Choroid plexus epithelial cell (primary cell): Measurements from ENCODE around the gene RCVRN.

Experiments
- DNase-seq: peaks from one replicate; pipeline ENCODE4 v3.0.0-alpha.2; 2010; ENCODE audit warnings: low read depth
- H3K4me3 ChIP-seq: 2 replicates; pipeline ENCODE4 v1.5.1; 2011; ENCODE audit warnings: low read depth, mild to moderate bottlenecking, control low read depth, low read length, moderate library complexity
- TF ChIP-seq, protein P1 (sequence below): conservative IDR thresholded peaks from 2 replicates; pipeline ENCODE4 v1.5.1; 2011; ENCODE audit warnings: low read depth, mild to moderate bottlenecking, control low read depth, inconsistent platforms, low read length, moderate library complexity

The RCVRN gene

DNA sequence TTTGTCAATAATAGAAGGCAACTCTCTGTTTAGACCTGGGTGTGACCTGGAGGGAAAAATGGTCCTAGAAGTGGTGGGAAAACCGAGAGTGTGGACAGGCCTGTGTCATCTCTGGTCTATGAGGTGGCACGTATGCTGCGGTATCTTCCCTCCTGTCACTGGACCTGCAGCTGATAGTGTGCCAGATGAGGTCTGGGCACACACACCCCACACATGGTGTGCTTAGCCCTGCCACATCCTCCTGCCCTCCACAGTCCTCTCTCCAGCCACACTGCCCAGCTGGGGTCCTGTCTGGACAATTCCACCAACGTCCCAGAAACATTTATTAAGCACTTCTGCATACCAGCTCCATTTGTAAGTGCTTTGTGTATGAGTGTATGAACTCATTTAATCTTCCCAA is 42.1 kb downstream of the RCVRN start:
- no peak for DNase-seq
- TF ChIP-seq, protein P1, sequence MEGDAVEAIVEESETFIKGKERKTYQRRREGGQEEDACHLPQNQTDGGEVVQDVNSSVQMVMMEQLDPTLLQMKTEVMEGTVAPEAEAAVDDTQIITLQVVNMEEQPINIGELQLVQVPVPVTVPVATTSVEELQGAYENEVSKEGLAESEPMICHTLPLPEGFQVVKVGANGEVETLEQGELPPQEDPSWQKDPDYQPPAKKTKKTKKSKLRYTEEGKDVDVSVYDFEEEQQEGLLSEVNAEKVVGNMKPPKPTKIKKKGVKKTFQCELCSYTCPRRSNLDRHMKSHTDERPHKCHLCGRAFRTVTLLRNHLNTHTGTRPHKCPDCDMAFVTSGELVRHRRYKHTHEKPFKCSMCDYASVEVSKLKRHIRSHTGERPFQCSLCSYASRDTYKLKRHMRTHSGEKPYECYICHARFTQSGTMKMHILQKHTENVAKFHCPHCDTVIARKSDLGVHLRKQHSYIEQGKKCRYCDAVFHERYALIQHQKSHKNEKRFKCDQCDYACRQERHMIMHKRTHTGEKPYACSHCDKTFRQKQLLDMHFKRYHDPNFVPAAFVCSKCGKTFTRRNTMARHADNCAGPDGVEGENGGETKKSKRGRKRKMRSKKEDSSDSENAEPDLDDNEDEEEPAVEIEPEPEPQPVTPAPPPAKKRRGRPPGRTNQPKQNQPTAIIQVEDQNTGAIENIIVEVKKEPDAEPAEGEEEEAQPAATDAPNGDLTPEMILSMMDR = no peak
- no peak overlapping the region for H3K4me3 ChIP-seq

DNA sequence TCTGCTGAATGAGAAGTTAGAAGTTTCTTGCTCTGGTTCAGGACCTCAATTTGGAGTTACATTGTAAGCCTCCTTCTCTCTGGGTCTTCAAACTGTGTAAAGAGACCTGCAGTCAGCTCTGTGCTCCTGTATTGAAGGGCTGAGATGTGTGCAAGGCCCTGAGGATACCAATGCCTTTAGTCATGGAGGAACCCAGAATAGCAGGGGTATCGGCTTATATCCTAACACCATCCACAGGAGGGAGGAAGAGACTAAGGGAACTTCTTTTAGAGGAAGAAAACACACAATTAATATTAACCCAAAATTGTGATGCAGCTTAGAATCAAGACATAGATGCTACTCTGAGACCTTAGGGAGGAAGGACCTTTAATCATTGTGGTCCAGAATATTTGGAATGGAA is 42.9 kb downstream of the RCVRN start:
- TF ChIP-seq, protein P1 = no peak
- no peak overlapping the region for H3K4me3 ChIP-seq
- DNase-seq = no peak

DNA sequence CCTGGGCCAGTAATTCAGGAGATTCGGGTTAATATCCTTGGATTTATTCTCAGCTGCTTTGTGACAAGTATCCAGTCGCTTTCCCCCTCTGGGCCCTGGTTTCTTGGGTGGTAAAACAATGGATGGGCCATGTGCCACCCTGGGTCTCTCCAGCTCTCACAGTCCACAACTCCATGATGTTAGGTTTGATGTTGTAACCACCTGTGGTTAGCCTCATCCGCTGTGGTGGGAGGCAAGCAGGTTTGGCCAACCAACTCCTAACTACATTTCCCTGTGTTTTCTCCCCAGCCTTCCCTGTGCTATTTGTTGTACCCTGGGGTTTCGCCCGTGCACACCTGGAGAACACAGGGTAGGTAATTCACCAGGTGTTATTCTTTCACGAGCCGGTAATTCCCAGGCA is 44.2 kb downstream of the RCVRN start:
- H3K4me3 ChIP-seq = no peak overlapping the region
- DNase-seq = no peak
- TF ChIP-seq, protein P1 = no peak

DNA sequence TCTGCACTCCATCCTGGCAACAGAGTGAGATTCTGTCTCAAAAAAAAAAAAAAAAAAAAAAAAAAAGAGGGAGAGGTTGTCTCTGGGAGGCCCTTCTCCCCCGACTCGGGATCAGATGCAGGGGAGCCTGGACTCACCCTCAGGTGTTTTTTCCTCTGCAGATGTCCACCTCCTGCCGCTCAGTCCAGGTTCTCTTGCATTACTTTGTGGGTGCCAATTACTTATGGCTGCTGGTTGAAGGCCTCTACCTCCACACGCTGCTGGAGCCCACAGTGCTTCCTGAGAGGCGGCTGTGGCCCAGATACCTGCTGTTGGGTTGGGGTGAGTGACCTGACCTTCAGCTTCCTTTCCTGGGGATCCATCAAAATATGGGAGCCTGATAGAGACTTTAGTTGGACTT is 45.3 kb downstream of the RCVRN start:
- TF ChIP-seq, protein P1 = no peak
- DNase-seq = no peak
- H3K4me3 ChIP-seq = no peak overlapping the region

DNA sequence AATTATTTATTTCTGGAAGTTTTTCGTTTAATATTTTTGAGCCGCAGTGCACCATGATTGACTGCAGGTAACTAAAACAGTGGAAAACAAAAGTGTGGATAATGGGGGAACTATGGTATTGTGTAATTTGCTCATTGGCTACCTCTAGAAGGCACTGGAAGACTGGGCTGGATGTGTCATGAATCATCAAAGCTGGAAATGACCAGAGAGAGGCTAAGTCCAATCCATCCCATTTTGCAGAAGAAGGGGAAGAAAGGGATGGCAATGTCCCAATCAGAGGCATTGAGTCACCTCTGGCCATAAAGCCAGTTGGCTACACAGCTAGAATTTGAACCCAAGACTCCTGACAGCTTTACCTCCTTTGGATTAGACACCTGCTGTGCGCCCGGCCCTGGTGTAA is 50.0 kb downstream of the RCVRN start:
- H3K4me3 ChIP-seq = no peak overlapping the region
- TF ChIP-seq, protein P1 = no peak

DNA sequence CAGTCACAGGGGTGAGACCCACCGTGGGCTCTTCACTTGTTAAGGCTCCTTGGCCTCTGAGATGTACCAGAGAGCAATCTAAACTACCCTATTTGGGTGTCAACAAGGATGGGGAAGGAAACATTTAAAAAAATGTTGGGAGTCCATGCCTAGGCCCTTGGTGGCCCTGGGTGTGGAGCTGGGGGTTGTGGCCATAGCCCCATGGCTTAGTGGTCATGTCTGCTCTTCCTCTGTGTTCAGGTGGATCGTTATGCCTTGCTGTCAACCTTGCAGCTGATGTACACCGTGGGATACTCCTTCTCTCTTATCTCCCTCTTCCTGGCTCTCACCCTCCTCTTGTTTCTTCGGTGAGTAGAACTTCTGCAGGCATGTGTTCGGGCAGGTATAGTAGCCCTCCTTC is 50.8 kb downstream of the RCVRN start:
- no peak overlapping the region for H3K4me3 ChIP-seq
- TF ChIP-seq, protein P1 = no peak
- no peak for DNase-seq

More for the DNA sequence above, 50.0 kb downstream of the RCVRN start:
- DNase-seq = no peak

DNA sequence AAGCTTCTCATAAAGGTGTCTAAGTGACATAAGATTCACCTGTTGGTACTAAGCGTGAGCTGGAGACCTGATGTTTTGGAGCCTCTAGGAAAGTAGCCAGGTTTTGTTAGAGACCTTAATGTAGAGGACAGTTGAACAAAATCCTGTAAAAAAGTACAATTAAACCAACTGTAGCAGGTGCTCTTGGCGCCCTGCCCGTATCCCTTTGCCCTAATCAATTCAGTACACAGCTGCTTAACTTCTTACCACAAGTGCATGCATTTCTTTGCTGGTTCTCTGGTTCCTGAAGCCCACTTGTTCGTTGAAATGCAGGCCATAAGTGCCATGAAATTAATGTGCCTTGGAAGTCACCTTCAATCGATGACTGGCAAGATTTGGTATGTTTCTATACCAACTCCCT is 54.9 kb downstream of the RCVRN start:
- H3K4me3 ChIP-seq = no peak overlapping the region
- TF ChIP-seq, protein P1 = no peak
- no peak for DNase-seq
